Mononuclear cell (primary cell): ENCODE results near the gene ELAPOR1. TPM values are rescaled to one million over a fixed set of nuclear protein-coding genes. Genes with fewer than 3 reads are reported as not detected.

Source experiments
- H3K27me3 ChIP-seq: 2 replicates; pipeline ENCODE4 v1.6.0; 2011; ENCODE audit warnings: low read length, control low read depth; ENCODE audit not compliant: insufficient read depth
- H3K4me1 ChIP-seq: 2 replicates; pipeline ENCODE4 v1.5.1; 2011; ENCODE audit warnings: mild to moderate bottlenecking, low read length, control low read depth; ENCODE audit not compliant: insufficient read depth
- H3K4me3 ChIP-seq: 2 replicates; pipeline ENCODE4 v1.5.1; 2011; ENCODE audit warnings: mild to moderate bottlenecking, low read length, moderate library complexity
- H3K9me3 ChIP-seq: 2 replicates; pipeline ENCODE4 v1.5.1; 2011; ENCODE audit warnings: low read depth, mild to moderate bottlenecking, control low read depth, low read length
- total RNA-seq: library from RNA; depleted of rRNA; stranded (reverse); fragments of >200 nt; gene quantifications from one replicate; pipeline ENCODE4 v1.2.3, GENCODE V29; 2012

The ELAPOR1 gene
- total RNA-seq, 1 donor: 5.6 TPM

GRCh38 chr1:109114342-109114674, 393 bp downstream of the ELAPOR1 start:
- Histone ChIP-seq H3K4me3 (peak overlapping the region; percentile 31), H3K27me3 (peaks cover 21% of the 10 kb centered on the region), H3K4me1 (peaks cover 35% of the 10 kb centered on the region), H3K9me3 (no peaks in the 10 kb centered on the region)

- H3K27me3 ChIP-seq: peaks cover 21% of the 10 kb centered on the region
- H3K4me1 ChIP-seq: peaks cover 35% of the 10 kb centered on the region
- no peaks in the 10 kb centered on the region for H3K9me3 ChIP-seq
- H3K4me3 ChIP-seq: no peak overlapping the region
These were observed 1.8 kb downstream of the ELAPOR1 start for GRCh38 chr1:109115685-109116084.

GRCh38 chr1:109116286-109116685, 2.4 kb downstream of the ELAPOR1 start:
- no peaks in the 10 kb centered on the region for H3K9me3 ChIP-seq
- H3K4me1 ChIP-seq: peaks cover 33% of the 10 kb centered on the region
- H3K4me3 ChIP-seq: no peak overlapping the region
- H3K27me3 ChIP-seq: peaks cover 21% of the 10 kb centered on the region

GRCh38 chr1:109118089-109118488, 4.2 kb downstream of the ELAPOR1 start:
- Histone ChIP-seq H3K4me3 (no peak overlapping the region), H3K9me3 (no peaks in the 10 kb centered on the region), H3K4me1 (peaks cover 15% of the 10 kb centered on the region), H3K27me3 (peaks cover 21% of the 10 kb centered on the region)

GRCh38 chr1:109120356-109120755, 6.4 kb downstream of the ELAPOR1 start:
- H3K4me1 ChIP-seq: no peaks in the 10 kb centered on the region
- H3K27me3 ChIP-seq: peaks cover 2% of the 10 kb centered on the region
- H3K4me3 ChIP-seq: no peak overlapping the region
- no peaks in the 10 kb centered on the region for H3K9me3 ChIP-seq

- Histone ChIP-seq H3K27me3 (no peaks in the 10 kb centered on the region), H3K9me3 (no peaks in the 10 kb centered on the region), H3K4me3 (no peak overlapping the region), H3K4me1 (peaks cover 26% of the 10 kb centered on the region)
These were observed 17.1 kb downstream of the ELAPOR1 start for GRCh38 chr1:109131059-109131458.

- Histone ChIP-seq H3K4me3 (no peak overlapping the region), H3K9me3 (no peaks in the 10 kb centered on the region), H3K4me1 (peaks cover 26% of the 10 kb centered on the region), H3K27me3 (no peaks in the 10 kb centered on the region)
These were observed 17.9 kb downstream of the ELAPOR1 start for GRCh38 chr1:109131800-109132199.

GRCh38 chr1:109133002-109133706, 19.2 kb downstream of the ELAPOR1 start:
- no peak overlapping the region for H3K4me3 ChIP-seq
- H3K27me3 ChIP-seq: no peaks in the 10 kb centered on the region
- H3K4me1 ChIP-seq: peaks cover 27% of the 10 kb centered on the region
- no peaks in the 10 kb centered on the region for H3K9me3 ChIP-seq

- no peak overlapping the region for H3K4me3 ChIP-seq
These were observed 19.9 kb downstream of the ELAPOR1 start for GRCh38 chr1:109133815-109134214.

GRCh38 chr1:109134423-109134822, 20.5 kb downstream of the ELAPOR1 start:
- no peaks in the 10 kb centered on the region for H3K27me3 ChIP-seq
- no peaks in the 10 kb centered on the region for H3K9me3 ChIP-seq
- peaks cover 32% of the 10 kb centered on the region for H3K4me1 ChIP-seq
- H3K4me3 ChIP-seq: no peak overlapping the region

More at GRCh38 chr1:109133815-109134214, 19.9 kb downstream of the ELAPOR1 start:
- peaks cover 32% of the 10 kb centered on the region for H3K4me1 ChIP-seq
- no peaks in the 10 kb centered on the region for H3K27me3 ChIP-seq
- H3K9me3 ChIP-seq: no peaks in the 10 kb centered on the region

GRCh38 chr1:109135940-109136339, 22.0 kb downstream of the ELAPOR1 start:
- H3K9me3 ChIP-seq: no peaks in the 10 kb centered on the region
- no peaks in the 10 kb centered on the region for H3K27me3 ChIP-seq
- peaks cover 32% of the 10 kb centered on the region for H3K4me1 ChIP-seq
- H3K4me3 ChIP-seq: no peak overlapping the region

- no peaks in the 10 kb centered on the region for H3K27me3 ChIP-seq
- H3K4me1 ChIP-seq: peaks cover 32% of the 10 kb centered on the region
- H3K4me3 ChIP-seq: no peak overlapping the region
- no peaks in the 10 kb centered on the region for H3K9me3 ChIP-seq
These were observed 22.9 kb downstream of the ELAPOR1 start for GRCh38 chr1:109136766-109137165.

GRCh38 chr1:109137958-109138357, 24.0 kb downstream of the ELAPOR1 start:
- H3K27me3 ChIP-seq: no peaks in the 10 kb centered on the region
- H3K9me3 ChIP-seq: no peaks in the 10 kb centered on the region
- no peak overlapping the region for H3K4me3 ChIP-seq
- peaks cover 27% of the 10 kb centered on the region for H3K4me1 ChIP-seq

GRCh38 chr1:109138358-109138757, 24.4 kb downstream of the ELAPOR1 start:
- no peaks in the 10 kb centered on the region for H3K9me3 ChIP-seq
- H3K4me3 ChIP-seq: no peak overlapping the region
- no peaks in the 10 kb centered on the region for H3K27me3 ChIP-seq
- H3K4me1 ChIP-seq: peaks cover 23% of the 10 kb centered on the region

GRCh38 chr1:109140392-109140791, 26.5 kb downstream of the ELAPOR1 start:
- Histone ChIP-seq H3K4me3 (no peak overlapping the region), H3K27me3 (no peaks in the 10 kb centered on the region), H3K9me3 (no peaks in the 10 kb centered on the region), H3K4me1 (peaks cover 6% of the 10 kb centered on the region)

- H3K4me3 ChIP-seq: no peak overlapping the region
- no peaks in the 10 kb centered on the region for H3K9me3 ChIP-seq
- peaks cover 6% of the 10 kb centered on the region for H3K4me1 ChIP-seq
- H3K27me3 ChIP-seq: no peaks in the 10 kb centered on the region
These were observed 28.3 kb downstream of the ELAPOR1 start for GRCh38 chr1:109142260-109142659.
